GM19193 (cell line): ENCODE measurements around the gene CEBPG.

Source experiments
- POLR2A ChIP-seq: IDR thresholded peaks from 4 replicates; pipeline ENCODE4 v1.6.1; 2011; ENCODE audit not compliant: insufficient read depth, insufficient read length; ENCODE audit errors: extremely low read depth

Gene CEBPG

DNA sequence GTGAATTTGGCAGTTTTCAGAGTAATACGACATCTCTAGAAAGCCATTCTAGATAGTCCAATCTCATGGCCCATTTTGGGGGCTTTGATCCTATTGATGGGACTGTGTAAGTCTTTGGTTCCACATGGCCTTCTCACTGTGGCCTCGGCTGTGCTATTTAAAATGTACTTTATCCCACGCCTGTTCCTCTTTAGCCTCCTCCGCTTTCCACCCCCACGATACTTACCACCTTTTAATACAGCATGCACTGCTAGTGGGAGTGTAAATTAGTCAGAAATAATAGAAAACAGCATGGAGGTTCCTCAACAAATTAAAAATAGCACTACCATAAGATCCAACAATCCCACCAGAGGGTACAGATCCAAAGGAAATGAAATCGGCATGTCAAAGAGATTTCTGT lies 28.3 kb upstream of the CEBPG start:
- TF ChIP-seq POLR2A = no peak

DNA sequence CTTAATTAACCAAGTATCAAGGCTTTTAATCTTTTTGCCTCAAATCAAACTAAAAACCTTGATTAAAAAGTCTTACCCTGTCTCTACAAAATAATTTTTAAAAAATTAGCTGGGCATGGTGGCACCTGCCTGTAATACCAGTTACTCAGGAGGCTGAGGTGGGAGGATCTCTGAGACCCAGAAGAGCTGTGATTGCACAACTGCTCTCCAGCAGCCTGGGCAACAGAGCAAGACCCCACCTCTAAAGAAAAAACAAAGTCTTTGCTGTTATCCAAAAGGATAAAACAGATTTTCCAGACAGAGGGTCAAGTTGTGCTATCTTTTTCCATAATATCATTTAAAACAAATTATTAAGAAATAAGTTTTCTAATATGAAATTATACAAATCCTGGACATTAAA lies 26.8 kb upstream of the CEBPG start:
- no peak for TF ChIP-seq POLR2A

DNA sequence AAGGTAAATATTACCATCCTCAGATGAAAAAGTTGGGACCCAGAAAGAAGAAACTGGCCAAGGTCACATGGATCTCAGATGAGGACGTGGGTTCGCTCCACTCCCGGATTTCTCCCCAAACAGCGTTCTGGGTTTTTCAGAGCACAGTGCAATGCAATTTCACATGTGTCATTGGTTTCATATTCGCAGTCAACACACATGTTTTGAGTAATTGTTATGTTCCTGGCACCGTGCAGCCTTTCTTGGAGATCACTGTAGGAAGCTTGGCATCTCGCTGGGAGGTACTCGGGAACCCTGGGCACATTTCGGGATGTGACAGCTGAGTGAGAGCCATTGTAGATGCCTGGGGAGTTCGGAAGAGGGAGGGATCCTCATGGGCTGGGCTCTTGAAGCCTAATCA lies 26.2 kb upstream of the CEBPG start:
- no peak for TF ChIP-seq POLR2A

DNA sequence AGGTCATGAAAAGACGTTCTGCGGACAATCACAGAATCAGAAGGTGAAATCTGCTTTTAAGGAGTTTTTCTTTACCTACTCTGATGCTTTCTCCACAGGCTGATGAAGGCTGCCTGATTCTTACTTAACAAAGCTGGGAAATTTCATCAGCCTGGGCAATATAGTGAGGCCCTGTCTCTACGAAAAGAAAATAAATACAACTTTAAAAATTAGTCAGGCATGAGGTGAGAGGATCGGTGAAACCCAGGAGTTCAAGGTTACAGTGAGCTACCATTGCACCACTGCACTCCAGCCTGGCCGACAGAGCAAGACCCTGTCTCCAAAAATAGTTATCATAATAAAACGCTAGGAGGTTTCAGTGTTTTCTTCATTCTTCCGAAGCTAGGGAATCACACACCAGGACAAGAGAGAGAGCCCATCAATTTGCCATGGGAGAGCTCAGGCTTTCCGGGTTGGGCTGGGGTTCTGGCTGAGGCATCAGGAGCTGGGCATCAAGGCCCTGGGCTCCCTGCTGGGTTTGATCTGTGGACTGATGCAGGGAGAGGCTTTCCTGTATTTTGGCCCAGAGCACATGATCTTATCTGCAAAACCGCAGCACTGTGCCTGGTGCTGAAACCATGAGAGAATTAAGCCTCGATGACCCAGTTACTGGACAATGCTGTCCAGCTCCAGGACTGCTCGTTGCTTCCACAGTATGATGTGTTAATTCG lies 25.1 kb upstream of the CEBPG start:
- TF ChIP-seq POLR2A = no peak

DNA sequence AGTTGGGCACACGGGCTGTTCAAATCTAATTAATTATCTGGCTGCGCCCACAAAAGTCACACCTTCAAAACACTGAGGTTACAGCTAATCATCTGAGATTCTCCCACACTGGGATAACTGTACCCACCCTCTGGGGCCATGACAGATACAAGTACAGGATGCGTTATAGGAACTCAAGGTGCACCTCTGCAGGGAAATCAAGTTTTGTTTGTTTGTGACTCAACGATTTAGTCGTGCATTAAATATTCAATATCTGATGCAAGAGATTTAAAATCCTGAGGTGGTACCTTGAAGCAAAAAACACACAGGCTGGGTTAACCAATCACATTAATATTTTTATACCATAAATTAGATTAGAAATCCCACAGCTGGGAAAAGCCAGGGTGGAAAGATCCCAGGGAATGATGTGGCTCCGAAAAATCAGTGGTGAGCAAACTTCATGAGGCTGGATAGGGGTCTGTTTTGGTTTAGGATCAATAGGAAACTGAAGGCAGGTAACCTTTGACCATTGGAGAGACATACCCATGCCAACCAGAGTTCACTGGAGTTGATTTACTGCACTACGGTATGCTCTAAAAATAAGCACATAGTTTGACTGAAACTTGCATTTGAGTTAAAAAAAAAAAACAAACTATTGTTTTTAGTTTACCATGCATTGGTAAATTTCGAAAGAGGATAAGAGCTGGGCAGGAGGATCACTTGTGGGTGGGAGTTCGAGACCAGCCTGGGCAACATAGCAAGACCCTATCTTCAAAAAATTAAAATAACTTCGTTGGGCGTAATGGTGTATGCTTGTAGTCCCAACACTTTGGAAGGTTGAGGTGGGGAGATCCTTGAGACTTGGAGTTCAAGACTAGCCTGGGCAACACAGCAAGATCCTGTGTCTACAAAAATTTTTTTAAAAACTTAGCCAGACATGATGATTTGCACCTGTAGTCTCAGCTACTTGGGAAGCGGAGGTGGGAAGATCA lies 23.9 kb upstream of the CEBPG start:
- no peak for TF ChIP-seq POLR2A

DNA sequence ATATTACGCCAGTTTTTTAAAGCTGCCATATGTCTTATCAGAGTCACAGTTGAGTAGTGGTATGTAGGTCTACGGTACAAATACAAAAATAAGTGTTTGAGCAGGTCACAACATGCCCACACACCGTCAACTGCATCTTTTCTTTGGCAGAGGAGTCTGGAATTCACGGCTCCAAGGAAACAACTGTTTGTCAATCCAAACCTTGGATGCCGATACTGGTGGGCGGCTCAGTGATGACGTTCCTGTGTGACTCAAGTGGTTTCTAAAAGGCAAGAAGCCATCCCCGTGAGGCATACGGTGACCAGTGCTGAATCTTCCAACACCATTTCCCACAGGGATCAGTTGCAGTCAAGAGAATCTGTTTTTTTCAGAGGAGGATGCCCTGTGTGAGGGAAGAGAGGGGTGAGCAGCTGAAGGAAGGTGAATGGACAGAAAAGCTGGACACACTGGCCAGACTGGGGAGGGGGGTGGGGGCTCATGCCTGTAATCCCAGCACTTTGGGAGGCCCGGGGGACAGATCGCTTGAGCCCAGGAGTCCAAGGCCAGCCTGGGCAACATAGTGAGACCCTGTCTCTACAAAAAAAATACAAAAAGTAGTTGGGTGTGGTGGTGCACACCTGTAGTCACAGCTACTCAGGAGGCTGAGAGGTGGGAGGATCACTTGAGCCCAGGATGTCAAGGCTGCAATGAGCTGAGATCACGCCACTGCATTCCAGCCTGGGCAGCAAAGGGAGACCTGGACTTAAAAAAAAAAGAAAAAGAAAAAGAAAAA lies 22.8 kb upstream of the CEBPG start:
- TF ChIP-seq POLR2A = no peak

DNA sequence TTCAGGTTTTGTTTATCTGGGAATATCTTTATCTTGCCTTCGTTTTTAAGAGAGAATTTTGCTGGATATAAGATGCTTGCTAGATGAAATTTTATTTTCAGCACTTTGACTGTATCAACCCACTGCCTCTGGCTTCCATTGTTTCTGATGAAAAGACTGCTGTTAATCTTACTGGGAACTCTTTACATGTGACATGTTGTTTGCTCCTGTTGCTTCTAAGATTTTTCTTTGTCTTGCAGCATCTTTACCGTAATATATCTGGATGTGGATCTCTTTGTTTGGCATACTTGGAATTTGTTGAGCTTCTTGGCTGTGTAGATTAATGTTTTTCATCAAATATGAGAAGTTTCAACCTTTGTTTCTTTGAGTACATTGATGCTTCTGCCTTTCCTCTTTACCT lies 18.0 kb upstream of the CEBPG start:
- TF ChIP-seq POLR2A = no peak

DNA sequence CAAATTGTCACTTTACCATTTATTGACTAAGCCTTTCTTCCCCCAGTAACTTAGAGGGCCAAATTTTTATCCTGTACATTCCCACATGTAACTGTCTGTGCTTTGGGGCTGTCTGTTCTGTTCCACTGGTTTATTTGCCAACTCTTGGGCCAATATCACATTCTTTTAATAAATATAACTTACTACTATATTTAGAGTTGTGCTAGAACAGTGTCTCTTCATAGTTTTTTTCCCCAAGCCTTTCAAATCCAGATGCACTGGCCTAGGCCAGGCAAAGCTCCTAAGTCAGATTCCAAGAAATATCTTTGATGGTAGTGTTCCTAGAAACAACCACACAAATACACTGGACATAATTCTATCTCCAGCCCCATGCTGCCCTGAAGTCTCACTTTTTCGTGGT lies 16.0 kb upstream of the CEBPG start:
- no peak for TF ChIP-seq POLR2A

DNA sequence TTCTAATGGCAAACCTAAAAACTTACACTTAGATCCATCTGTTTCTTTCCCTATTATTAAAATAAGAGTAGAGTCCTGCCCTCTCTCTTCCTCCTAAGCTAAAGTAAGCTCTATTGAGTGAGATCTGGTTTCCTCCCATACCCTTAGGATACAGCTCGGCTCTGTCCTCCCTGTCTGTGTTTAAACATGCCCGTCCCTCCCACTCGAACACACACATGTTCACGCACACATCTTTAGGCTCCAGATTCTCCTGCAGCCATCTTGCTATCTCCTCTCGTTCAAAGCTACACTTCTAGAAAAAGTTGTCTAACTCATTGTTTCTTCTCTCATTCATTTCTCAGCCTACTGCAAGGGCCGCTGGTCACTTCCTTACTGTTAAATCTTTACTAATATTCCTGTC lies 15.1 kb upstream of the CEBPG start:
- TF ChIP-seq POLR2A = no peak

DNA sequence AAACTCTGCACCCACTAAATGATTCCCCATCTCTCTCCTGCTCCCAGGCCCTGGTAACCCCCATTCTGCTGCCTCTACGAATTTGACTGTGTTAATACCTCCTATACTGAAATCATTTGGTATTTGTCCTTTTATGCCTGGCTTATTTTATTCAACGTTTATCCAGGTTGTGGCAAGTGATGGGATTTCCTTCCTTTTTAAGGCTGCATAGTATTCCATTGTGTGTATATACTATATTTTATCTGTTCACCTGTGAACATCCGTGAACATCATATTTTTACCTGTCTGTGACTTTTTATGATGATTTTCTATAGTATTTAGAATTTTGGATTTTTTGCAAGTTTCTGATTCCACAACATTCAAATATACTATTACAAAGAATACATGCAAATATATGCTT lies 13.9 kb upstream of the CEBPG start:
- no peak for TF ChIP-seq POLR2A

DNA sequence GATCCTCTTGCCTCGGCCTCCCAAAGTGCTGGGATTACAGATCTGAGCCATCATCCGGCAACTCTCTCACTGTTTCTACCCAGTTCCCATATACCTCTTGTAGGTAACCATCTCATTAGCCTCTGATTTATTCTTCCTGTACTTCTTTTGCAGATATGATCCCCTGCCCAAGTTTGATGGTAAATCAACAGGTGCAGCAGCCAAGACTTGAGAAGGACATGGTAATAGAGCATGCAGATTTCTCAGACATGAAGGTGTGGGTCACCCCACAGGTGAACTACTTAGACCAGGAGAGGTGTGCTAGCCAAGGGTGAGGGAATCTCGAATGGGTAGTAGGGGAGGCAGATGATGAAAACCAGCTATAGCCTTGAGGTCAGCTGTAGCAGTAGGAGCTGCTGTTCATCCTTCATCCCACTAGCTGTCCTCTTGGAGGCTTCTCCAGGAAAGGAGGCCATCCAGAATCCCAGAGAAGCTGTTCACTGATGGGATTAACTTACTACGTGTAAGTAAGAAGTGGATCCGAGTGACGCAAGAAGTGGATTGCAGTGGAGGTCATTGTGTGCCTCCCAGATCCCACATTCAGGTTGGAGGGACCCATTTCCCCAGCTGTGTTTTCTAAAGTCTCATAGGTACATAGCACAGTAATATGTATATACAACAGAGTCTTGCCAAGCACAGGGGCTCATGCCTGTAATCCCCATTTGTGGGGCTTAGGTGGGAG lies 10.8 kb upstream of the CEBPG start:
- TF ChIP-seq POLR2A = no peak

DNA sequence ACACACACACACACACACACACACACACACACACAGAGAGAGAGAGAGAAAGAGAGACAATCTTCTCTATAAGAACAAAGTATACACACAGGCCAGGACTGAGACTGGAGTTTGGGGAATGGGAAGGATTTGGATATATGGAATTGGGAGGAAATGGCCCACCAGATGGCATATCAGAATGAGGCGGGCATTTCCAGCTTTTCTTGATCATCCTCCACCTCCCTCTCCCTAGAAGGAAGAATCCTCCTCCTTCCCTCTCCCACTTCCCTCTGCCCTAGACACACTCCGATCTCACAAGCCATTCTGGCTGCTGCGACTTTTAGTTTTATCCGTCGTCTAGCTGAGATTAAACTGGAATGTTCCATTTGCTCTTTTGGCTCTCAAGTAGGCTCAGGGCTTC lies 10.0 kb upstream of the CEBPG start:
- no peak for TF ChIP-seq POLR2A

DNA sequence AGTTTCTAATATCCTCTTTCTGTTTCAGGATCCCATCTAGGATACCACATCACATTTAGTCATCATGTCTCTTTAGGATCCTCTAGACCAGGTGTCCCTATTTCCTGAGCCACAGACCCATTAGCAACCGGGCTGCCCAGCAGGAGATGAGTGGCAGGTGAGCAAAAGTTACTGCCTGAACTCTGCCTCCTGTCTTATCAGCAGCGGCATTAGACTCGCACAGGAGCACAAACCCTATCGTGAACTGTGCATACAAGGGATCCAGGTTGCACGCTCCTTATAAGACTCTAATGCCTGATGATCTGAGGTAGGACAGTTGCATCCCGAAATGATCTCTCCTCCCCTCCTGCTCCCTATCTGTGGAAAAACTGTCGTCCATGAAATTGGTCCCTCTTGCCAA lies 7.8 kb upstream of the CEBPG start:
- no peak for TF ChIP-seq POLR2A

DNA sequence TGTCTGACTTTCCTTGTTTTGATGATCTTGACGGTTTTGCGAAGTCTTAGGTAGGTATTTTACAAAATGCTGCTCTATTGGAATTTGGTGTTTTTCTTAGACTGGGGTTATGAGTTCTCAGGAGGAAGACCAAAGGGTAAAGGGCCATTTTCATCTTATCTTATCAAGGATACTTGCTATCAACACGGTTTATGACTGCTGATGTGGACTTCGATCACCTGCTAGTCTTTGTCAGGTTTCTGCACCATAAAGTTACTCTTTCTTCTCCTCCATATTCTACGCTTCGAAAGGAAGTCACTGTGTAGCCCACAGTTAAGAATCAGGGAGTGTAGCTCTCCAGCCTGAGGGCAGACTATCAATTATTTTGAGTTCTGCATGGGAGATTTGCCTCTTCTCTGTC lies 7.4 kb upstream of the CEBPG start:
- TF ChIP-seq POLR2A = no peak

DNA sequence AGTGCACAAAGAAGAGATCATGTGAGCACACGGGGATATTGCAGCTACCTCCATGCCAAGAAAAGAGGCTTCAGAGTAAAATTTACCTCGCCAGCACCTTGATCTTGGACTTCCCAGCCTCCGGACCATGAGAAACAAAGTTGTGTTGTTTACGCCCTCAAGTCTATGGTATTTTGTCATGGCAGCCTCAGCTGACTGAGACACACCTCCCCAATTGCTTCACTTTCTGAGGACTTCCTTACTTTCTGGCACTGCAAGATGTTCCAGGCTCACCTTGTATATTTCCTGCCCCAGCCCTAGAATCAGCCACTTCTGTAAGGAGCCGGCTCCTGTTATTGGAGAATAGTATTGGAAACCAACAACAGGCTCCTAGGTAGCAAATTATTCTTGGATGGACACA lies 6.6 kb upstream of the CEBPG start:
- no peak for TF ChIP-seq POLR2A
